Measurements from ENCODE around the gene HABP4. TPM values are rescaled to one million over a fixed set of nuclear protein-coding genes. Genes with fewer than 3 reads are reported as not detected.

The HABP4 gene
- total RNA-seq (2014; rRNA removed; shearing (Covaris generic)), result 4.3 and 4.6 TPM in 2 replicates
- 9.3 and 10.7 TPM in 2 replicates for polyA plus RNA-seq (2015; cell fraction: cytosol; rRNA removed)
- 5.7 and 6.2 TPM in 2 replicates for polyA plus RNA-seq (2015; cell fraction: nucleus; rRNA removed)

- DNase-seq (ENCODE audit: low read depth), result peak; percentile 91
Observed at GRCh38 chr9:96449845-96450612, at the start of gene HABP4. HABP4 (plus strand) TSS chr9:96450169; CDS start chr9:96450280, 111 bp downstream.

- no peak for DNase-seq (ENCODE audit: low read depth)
Observed at GRCh38 chr9:96408409-96409280, 41.3 kb upstream of the HABP4 start.

- DNase-seq (ENCODE audit: low read depth), result no peak
Observed at GRCh38 chr9:96411129-96411838, 38.7 kb upstream of the HABP4 start.

- DNase-seq (ENCODE audit: low read depth), result no peak
Observed at GRCh38 chr9:96412174-96412913, 37.6 kb upstream of the HABP4 start.

- DNase-seq (ENCODE audit: low read depth), result no peak
Observed at GRCh38 chr9:96413302-96414221, 36.4 kb upstream of the HABP4 start.

GRCh38 chr9:96417051-96417586 lies 32.9 kb upstream of the HABP4 start:
- DNase-seq (ENCODE audit: low read depth), result peak; percentile 77

- no peak for DNase-seq (ENCODE audit: low read depth)
Observed at GRCh38 chr9:96417661-96418082, 32.3 kb upstream of the HABP4 start.

GRCh38 chr9:96418083-96418919 lies 31.7 kb upstream of the HABP4 start, which contains the start of gene ZNF367:
ZNF367 (minus strand) TSS chr9:96418370; CDS start chr9:96418032, 338 bp downstream.
- peak; percentile 98 for DNase-seq (ENCODE audit: low read depth)

- peak; percentile 85 for DNase-seq (ENCODE audit: low read depth)
Observed at GRCh38 chr9:96418920-96419690, 30.9 kb upstream of the HABP4 start.

- no peak for DNase-seq (ENCODE audit: low read depth)
Observed at GRCh38 chr9:96419691-96419969, 30.3 kb upstream of the HABP4 start.

- peak; percentile 99 for DNase-seq (ENCODE audit: low read depth)
Observed at GRCh38 chr9:96420468-96421219, 29.3 kb upstream of the HABP4 start.

GRCh38 chr9:96423322-96423984 lies 26.5 kb upstream of the HABP4 start:
- DNase-seq (ENCODE audit: low read depth), result no peak

GRCh38 chr9:96423985-96424336 lies 26.0 kb upstream of the HABP4 start:
- no peak for DNase-seq (ENCODE audit: low read depth)

- no peak for DNase-seq (ENCODE audit: low read depth)
Observed at GRCh38 chr9:96425500-96426169, 24.3 kb upstream of the HABP4 start.

GRCh38 chr9:96429732-96430131 lies 20.2 kb upstream of the HABP4 start:
- DNase-seq (ENCODE audit: low read depth), result no peak

GRCh38 chr9:96430377-96430776 lies 19.6 kb upstream of the HABP4 start:
- no peak for DNase-seq (ENCODE audit: low read depth)
